ENCODE measurements around the gene PGAM2. TPM values are rescaled to one million over a fixed set of nuclear protein-coding genes. Genes with fewer than 3 reads are reported as not detected.
A peak's percentile ranks its signal among the peaks of the same experiment; 100 is the strongest.

Gene PGAM2
- total RNA-seq, 1 experiment from 2014 or later, result 2.9 TPM

DNA sequence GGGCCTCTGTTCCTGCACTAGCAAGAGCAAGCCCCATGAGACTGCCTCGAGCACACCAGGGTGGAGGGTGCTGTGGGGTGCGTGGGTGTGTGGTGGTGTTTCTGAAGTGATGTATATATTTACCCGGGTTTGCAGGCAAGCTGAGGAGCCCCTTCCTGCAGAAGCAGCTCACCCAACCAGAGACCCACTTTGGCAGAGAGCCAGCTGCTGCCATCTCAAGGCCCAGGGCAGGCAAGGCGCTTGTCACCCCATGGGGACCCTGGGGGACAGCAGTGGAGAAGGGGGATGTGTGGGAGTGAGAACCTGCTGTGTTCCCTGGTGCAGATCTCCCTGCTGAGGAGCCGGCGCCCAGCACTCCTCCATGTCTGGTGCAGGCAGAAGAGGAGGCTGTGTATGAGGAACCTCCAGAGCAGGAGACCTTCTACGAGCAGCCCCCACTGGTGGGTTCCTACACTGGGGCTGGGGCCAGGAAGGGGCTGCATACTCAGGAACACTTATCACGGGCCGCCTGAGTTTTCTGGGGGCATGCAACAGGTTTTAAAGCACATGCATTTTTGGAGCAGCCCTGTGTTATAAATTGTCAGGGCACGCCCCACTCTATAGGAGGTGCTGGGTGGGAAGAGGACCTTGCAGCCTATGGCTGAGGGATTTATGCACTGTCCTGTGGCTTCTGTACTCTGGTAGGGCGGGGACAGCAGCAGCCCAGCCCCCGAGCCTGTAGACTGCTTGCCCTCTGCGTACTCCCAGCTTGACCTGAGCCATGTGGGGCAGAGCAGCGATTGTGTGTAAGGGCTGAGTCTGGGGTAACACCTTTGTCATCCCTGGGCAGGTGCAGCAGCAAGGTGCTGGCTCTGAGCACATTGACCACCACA, 5.9 kb downstream of the PGAM2 start:
- in situ Hi-C loops (cut with HindIII; ENCODE audit: low sequenced_read_pairs), result no loop called here
- no peak for DNase-seq (ENCODE audit: low spot score)

DNA sequence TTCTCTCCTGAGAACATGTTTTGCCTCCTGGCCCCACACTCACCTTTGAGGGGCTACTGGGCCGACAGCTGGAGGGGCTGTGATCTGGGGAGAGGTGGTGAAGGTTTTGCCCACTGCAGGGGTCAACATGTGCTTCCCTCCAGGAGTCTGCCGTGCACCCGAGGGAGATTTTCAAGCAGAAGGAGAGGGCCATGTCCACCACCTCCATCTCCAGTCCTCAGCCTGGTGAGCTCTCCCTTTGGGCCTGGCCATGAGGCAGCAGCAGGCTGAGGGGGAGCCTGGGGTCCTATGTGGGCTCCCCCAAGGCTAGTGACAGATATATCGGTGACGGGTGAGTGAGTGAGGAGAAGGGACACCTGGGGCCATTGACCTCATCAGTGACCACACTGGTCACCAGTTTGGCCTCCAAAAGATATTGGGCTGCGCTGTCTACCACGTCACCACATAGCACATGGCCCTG, 6.6 kb downstream of the PGAM2 start:
- DNase-seq (ENCODE audit: low spot score), result no peak
- in situ Hi-C loops (cut with HindIII; ENCODE audit: low sequenced_read_pairs), result no loop called here

DNA sequence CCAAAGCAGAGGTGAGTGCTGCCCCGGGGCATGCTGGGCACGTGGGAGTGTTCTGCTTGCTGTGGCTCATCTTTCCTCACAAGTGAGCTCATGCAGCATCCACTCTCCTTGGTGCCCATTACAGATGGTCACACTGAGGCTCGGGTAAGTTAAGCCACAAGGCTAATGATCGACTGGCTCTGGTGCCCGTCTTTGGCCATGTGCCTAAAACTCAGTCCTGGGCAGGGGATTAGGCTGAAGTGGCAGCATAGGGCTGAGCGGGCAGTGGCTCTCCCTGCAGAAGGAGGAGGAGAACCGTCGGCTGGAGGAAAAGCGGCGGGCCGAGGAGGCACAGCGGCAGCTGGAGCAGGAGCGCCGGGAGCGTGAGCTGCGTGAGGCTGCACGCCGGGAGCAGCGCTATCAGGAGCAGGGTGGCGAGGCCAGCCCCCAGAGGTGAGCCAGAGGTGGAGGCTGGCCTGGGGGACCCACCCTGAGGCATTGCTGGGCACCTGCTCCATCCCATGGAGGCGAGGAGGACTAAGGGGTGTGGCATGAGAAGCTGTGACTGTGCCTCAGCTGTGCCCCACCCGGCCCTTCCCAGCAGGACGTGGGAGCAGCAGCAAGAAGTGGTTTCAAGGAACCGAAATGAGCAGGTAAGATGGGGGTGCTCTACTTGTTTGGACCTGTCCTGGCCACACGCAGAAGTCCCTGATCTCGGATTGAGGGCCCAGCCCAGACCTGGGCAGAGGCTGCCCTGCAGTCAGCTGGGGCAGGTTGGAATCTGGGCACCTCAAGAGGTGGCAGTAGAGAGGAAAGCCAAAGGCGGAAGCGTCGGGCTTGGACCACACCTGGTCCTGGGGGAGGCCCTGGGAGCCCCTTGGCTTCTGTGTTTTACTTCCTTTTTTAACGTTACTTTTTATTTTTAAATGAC, 7.3 kb downstream of the PGAM2 start:
- no peak for DNase-seq (ENCODE audit: low spot score)
- in situ Hi-C loops (cut with HindIII; ENCODE audit: low sequenced_read_pairs), result no loop called here

DNA sequence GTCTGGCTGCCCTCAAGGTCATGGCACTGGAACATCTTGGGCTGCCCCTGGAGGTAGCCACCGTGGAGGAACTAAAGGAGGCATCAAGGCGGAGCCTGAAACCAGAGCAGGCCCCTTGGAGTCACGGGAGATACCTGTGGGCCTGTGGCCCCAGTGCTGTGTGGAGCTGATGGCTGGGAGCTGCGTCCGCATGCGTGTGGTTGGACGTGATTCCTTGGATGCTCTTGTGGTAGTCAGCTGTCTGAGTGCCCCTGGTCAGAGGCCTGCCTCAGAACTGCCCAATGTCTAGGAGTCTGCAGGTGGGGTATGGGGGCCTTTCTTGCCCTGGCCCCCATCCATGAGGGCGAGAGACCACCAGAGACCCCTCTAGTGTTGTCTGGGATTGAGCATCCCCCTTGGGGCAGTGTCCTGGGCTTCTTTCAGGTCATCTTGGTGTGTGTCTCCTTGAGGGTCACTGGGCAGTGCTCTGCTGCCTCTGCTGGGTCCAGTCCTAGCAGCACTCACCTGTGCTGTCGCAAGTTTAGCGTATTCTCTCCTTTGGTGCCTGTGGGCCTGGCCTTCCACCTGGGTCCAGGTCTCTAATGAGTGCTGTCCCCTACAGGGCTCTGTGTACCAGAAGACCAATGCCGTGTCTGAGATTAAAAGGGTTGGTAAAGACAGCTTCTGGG, 8.1 kb downstream of the PGAM2 start:
- no peak for DNase-seq (ENCODE audit: low spot score)

DNA sequence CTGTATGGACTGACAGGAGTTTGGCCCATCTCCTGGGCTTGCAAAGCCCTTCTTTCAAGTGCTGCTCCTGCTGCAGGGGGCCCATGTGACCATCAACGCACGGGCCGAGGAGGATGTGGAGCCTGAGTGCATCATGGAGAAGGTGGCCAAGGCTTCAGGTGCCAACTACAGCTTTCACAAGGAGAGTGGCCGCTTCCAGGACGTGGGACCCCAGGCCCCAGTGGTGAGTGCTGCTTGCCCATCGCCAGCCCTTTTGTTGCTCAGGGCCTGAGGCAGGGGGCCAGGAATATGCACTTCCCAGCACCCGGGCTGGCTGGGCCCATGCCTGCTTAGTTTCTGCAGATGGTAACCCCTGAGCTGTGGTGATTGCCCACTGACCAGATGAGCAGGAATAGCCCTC, 8.7 kb downstream of the PGAM2 start:
- DNase-seq (ENCODE audit: low spot score), result no peak
- in situ Hi-C loops (cut with HindIII; ENCODE audit: low sequenced_read_pairs), result no loop called here

More for the DNA sequence above, 8.1 kb downstream of the PGAM2 start:
- in situ Hi-C loops (cut with HindIII; ENCODE audit: low sequenced_read_pairs), result no loop called here

DNA sequence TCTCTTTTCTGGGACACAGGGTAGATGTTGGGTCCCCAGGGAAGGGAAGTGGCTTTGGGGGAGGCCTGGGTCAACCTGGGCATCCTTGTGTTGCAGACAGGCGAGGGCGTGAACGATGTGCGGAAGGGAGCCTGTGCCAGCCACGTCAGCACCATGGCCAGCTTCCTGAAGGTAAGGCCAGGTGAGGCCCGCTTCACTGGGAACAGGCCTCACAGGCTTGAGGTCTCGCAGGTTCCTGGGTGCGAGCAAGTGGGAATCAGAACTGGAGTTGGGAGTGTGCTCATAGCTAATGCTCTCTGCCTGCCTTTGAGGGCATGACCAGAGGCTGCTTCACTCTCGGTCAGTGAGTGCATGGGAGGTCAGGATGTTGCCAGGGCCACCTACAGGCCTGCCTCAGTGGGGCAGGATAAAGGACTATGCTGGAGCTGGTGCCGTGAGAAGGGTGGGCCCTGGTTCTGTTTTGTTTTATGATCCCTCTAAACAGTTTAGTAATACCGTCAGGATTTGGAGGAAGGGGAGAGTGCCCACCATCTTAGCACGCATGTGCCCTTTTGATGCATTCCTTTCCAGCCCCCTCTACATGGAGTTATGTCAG, 12.5 kb downstream of the PGAM2 start:
- DNase-seq (ENCODE audit: low spot score), result no peak
- in situ Hi-C loops (cut with HindIII; ENCODE audit: low sequenced_read_pairs), result no loop called here

DNA sequence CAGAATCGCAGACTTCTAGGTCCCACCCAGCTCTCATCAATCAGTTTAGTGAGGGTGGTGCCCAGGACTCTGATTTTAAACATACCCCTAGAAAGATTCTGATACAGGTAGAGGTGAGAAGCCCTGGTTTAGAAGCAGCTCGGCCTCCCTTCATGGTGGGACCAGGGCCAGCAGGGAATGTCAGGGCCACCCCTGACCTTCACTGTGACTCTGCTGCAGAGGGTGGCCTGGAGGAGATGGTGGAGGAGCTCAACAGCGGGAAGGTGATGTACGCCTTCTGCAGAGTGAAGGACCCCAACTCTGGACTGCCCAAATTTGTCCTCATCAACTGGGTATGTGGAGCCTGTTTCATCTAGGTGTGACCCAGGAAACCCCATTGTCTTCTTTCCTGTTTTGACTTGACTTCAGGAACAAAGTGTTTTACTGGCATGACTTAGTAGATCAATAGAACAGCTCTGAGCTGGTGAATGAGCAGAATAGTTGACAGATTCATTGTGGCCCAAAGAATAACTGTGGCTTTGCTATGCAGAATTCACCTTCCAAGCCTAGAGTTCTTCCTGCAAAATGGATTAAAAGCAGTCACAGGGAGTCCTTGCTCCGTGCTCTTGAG, 13.7 kb downstream of the PGAM2 start:
- DNase-seq (ENCODE audit: low spot score), result no peak
- in situ Hi-C loops (cut with HindIII; ENCODE audit: low sequenced_read_pairs), result no loop called here

DNA sequence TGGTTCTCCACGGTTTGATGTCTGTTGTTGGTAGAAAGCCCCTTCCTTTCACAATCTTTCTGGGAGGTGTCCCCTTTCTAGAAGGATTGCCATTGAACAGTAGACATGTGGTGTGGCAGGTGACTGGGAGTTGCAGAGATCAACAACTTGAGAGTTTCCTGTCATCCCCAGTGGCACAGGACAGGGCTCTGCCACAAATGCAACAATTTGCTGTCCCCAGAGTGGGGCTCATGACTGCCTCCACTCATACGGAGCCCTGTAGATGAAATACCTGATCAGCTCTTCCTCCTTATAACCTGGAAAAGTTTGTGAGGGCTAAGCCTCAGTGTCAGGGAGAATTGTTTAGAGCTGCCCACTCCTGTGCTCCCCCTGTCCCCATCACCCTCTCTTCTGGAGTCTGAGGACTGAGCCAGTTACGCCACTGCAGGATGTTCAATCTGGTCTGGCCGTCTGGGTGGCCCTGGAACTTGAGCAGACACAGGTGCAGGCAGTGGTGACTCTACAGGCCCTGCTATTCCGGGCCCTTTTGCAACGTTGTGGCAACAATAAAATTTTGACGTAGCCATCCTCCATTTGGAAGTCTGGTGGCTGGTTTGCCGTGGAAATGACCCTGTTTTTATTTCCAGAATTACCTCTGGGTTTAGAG, 14.3 kb downstream of the PGAM2 start:
- no peak for DNase-seq (ENCODE audit: low spot score)
- in situ Hi-C loops (cut with HindIII; ENCODE audit: low sequenced_read_pairs), result no loop called here

DNA sequence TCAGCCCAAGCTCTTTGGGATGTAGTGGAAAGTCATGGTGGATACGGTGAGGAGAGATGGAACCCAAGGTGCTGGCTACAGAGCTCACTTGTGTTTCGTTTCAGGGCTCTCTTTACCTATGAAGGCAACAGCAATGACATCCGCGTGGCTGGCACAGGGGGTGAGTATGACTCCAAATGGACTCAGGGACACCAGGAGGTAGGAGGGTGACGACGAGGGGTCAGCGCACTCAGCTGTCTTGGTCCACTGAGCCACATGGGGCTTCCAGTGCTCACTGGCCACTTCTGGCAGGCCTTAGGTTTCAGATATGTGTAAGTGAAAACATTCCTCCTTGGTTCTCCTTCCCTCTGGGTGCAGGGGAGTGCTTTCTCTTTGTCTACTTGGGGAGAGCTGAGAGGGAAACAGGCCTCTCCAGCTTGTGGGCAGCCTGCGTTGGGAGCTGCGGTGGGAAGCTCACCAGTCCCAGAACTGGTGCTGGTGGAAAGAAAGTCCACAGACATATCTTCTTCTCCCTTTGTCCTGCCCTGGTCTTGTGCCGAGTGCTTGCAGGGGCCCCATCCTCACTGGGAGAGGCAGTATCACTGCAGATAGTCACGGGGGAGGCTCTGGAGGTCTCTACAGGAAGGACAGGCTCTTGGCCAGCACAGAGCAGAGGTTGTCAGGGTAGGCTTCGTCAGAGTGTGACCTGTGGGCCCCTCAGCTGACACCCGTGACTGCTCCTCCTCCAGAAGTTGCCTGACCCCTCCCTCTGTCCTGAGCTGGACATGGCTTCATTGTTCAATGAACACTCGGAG, 15.0 kb downstream of the PGAM2 start:
- no peak for DNase-seq (ENCODE audit: low spot score)
- in situ Hi-C loops (cut with HindIII; ENCODE audit: low sequenced_read_pairs), result no loop called here

DNA sequence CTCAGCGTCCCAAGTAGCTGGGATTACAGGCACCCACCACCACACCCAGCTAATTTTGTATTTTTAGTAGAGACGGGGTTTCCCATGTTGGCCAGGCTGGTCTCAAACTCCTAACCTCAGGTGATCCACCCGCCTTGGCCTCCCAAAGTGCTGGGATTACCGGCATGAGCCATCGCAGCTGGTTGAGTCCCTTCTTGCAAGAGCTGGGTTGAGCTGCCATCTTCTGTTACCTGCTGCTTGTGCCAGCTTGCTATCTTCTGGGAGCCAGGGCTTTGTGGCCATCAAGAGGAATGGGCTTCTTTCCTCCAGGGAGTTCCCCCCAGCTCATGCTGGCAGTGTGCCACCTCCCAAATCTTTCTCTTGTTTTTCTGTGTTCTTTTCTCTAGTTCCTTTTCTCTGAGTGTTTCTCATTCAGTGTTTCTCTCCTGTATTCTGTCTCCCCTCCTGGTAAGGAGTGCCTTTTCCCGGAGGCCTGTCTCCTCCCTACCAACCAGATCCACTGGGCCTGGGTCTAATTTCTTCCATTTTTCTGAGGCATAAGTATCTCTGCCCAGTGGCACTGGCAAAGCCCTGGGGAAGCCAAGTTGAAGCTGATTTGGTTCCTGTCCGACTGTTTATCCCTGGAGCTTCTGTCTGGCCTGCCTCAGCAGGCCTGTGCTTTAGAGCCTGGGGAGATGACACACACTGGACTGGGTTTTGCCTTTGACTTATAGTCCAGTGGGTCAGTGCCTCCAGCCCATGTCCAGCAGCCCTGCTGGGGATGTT, 17.2 kb downstream of the PGAM2 start:
- in situ Hi-C loops (cut with HindIII; ENCODE audit: low sequenced_read_pairs), result no loop called here
- no peak for DNase-seq (ENCODE audit: low spot score)

DNA sequence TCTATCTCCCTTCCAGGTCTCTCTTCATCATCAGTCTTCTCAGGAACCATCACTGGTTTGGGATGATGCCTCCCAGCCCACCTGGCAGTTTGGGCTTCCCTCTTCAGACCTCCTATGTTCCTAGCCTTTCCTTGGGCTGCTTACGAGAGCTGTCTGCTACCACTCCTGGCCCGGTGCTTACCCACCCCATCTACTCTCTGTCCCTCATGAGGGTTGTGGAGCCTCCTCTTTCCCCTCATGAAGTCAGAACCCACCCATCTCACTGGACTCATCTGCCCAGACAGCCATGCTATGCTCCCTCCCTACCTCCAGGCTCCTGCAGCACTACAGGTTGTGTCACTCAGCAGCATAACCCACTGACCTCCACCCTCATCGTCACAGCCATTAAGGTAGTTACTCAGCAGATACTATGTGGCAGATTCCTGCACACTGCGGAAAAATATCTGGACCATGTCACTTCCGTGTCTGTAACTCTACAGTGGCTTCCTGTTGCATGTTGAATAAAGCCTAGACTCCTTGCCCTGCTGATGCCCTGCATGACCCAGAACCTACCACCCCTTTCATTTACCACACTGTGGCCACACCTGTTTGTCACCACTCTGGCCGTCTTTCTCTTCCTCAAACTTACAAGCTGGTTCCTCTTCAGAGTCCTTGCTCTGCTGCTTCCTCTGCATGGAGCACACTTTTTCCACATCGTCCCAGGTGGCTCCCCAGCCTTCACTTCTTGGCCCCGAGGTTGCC, 18.9 kb downstream of the PGAM2 start:
- DNase-seq (ENCODE audit: low spot score), result no peak
- in situ Hi-C loops (cut with HindIII; ENCODE audit: low sequenced_read_pairs), result no loop called here

DNA sequence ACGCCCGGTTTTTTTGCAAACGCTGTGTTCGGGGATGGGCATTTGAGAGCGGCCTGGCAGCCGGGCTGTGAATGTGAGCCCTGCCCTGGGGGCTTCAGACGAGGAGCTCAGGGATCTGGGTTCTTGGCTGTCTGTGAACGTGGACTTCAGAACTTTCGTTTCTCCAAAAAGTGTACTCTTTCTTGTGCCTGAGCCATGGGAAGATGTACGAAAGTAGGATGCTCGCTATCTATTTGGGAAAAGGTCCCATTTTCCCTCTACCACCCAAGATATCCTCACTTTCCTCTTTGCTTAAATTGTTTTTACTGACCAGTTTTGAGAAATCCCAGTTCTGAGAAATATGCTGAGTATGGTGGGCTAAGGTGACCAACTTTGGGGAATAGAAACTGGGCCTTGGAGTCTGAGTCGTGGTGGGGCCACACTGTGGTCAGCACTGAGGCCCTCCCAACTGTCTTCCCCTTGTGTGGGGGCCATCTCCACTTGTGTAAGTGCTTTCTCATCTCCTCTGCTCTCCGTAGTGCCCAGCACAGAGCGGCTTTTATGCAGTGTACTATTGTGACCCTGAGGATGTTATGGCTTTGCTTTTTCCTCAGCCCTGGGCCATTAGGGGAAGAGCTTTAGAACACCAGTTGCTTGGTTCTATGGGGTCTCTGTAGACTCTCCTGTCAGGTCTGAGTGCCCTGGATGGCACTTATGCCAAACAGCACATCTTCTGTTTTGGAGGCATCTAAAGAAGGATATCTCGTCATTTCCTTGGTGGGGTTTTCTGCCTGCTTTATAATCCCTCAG, 19.9 kb downstream of the PGAM2 start:
- DNase-seq (ENCODE audit: low spot score), result no peak
- in situ Hi-C loops (cut with HindIII; ENCODE audit: low sequenced_read_pairs), result no loop called here

DNA sequence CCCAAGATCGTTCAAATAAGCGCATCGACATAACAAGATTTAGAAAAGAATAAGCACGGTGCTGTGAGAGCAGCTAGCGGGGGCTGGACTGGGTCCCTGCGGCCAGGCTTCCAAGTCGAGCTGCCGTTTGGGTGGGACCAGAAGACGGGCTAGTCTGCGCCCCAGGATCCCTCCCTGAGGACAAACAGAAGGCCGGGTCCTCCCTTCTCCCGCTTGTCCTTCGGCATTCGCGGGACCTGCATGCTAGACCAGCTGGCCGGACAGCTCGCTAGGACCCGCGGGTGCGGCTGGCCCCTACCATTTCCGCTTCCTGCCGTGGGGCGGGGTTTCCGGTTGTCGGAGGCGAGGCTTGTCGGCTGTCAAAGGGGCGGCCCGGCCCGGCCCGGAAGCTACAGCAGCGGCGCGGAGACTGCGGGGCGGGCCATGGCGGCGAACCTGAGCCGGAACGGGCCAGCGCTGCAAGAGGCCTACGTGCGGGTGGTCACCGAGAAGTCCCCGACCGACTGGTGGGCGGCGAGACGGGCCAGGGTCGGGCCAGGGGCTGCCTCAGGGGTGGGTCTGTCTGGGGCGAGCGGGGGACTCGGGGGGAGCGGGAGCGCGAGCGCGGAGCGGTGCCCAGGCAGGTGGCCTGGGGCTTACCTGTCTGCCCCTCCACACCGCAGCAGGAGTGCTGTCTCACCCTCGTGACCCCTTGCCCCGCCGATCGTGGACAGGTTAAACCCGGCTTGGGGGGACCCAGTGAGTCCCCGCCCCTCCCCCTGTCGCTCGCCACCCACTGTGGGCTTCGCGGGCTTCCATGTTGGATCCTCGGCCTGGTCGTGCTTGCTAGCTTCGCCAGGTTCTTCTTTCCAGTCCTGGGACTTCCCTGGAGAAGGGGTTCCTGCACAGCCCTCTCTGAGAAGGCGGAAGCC, 20.8 kb downstream of the PGAM2 start, which contains the start of gene DBNL:
DBNL (plus strand) TSS at position 388 of the 911 bp plus-strand sequence; CDS start at position 424, 36 bp downstream.
- in situ Hi-C loops (cut with HindIII; ENCODE audit: low sequenced_read_pairs), result no loop called here
- DNase-seq (ENCODE audit: low spot score), result peak; percentile 93

DNA sequence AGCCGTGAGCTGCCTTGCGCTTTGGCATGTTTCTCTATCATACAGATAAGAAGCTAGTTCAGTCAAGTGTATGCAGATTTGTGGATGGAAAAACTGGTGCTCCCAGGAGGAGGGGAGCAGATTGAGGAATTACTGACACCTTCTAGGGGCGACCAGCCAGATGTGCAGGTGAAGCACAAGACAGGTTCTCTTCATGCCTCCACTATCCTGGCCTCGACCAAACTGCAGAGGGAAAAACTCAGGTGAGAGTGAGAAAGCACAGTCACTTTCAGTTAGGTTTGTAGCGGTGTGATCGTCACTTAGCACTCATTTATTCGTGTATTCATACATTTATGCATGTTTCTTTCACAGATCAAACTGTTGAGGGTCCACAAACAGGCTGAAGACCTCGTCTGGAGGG, 21.5 kb downstream of the PGAM2 start:
- DNase-seq (ENCODE audit: low spot score), result no peak
- in situ Hi-C loops (cut with HindIII; ENCODE audit: low sequenced_read_pairs), result no loop called here

All from G401 (cell line).